ENCODE results near the gene CLCN6. TPM values are rescaled to one million over a fixed set of nuclear protein-coding genes. Genes with fewer than 3 reads are reported as not detected.

CLCN6 gene
- total and polyA plus RNA-seq, 2 of the 8 experiments (the other 6 are each of a cell fraction or from before 2014, with no cell fraction given), result 15.7 to 26.0 TPM

GRCh38 chr1:11872545-11872944 is 66.6 kb downstream of the CLCN6 start:
- no peaks in the 10 kb centered on the region for H3K36me3 ChIP-seq (ENCODE audit: control insufficient read depth in 2 of 4, insufficient read depth in 4 of 4, low read length in 3 of 4)
- H3K23ac ChIP-seq (ENCODE audit: insufficient read length), result no peak overlapping the region
- TF ChIP-seq EGR1 (IDR thresholded peaks at IDR 0.05; ENCODE audit: borderline replicate concordance, low read depth, low read length) (no peak), ATF2 (IDR thresholded peaks at IDR 0.05; ENCODE audit: low read length) (no peak), FOSL1 (IDR thresholded peaks at IDR 0.05; ENCODE audit: insufficient read depth, low read depth, low read length) (no peak), CHD2 (IDR thresholded peaks at IDR 0.05; ENCODE audit: low read length) (no peak), JUND (IDR thresholded peaks at IDR 0.05; ENCODE audit: low read length) (no peak), CBX5 (IDR thresholded peaks at IDR 0.05; ENCODE audit: low read depth, low read length) (no peak), CHD1 (IDR thresholded peaks at IDR 0.05; ENCODE audit: low read depth, low read length) (no peak), MAFK (IDR thresholded peaks at IDR 0.05; ENCODE audit: low read depth, low read length) (no peak), RFX5 (IDR thresholded peaks at IDR 0.05; ENCODE audit: borderline replicate concordance, low read depth, low read length) (no peak), SP4 (IDR thresholded peaks at IDR 0.05; ENCODE audit: low read length) (no peak)
- CTCF ChIA-PET (ENCODE audit: partially characterized antibody), result interaction anchor here (0.7 to 5.6 kb wide), 11 partner anchors 10 to 254 kb away, joined by 3 to 32 read pairs (median 7); partner anchors contain the start of gene NPPA
- no peak for FAIRE-seq
- no peak overlapping the region for H2BK15ac ChIP-seq (ENCODE audit: low read length)
- no peaks in the 10 kb centered on the region for H3K4me1 ChIP-seq (replicated peaks in 1 of 4; ENCODE audit: control insufficient read depth in 3 of 4, insufficient read depth in 4 of 4, low read length in 3 of 4)
- no peak overlapping the region for H3K56ac ChIP-seq (replicated peaks; ENCODE audit: insufficient read length, low read depth, low read length)
- H3K18ac ChIP-seq (ENCODE audit: extremely low read depth, low read length), result no peak overlapping the region
- no peak for DNase-seq (ENCODE audit: low read depth in 1 of 2, low spot score in 2 of 2)
- H3K27me3 ChIP-seq (replicated peaks in 1 of 4; ENCODE audit: control insufficient read depth in 3 of 4, extremely low read depth in 1 of 4, insufficient read depth in 3 of 4, low read length in 3 of 4), result no peaks in the 10 kb centered on the region
- H4K5ac ChIP-seq (ENCODE audit: insufficient read length, low read depth, low read length), result no peak overlapping the region
- H4K8ac ChIP-seq (ENCODE audit: extremely low read depth, insufficient read depth, low read length), result no peak overlapping the region
- H2BK12ac ChIP-seq (ENCODE audit: low read depth, low read length), result no peak overlapping the region
- POLR2A ChIA-PET (ENCODE audit: partially characterized antibody), result interaction anchor here (0.9 to 7.1 kb wide), 2 partner anchors 36 to 94 kb away, joined by 3 to 47 read pairs; no protein-coding TSS in a partner anchor
- H3K9ac ChIP-seq (replicated peaks in 1 of 4; ENCODE audit: extremely low read depth in 1 of 4, low read depth in 3 of 4, low read length in 3 of 4), result no peak overlapping the region
- H3K79me2 ChIP-seq (ENCODE audit: control insufficient read depth in 1 of 2, insufficient read depth in 2 of 2, low read length in 2 of 2), result no peaks in the 10 kb centered on the region
- H2AFZ ChIP-seq (ENCODE audit: low read length), result no peak overlapping the region
- no peak overlapping the region for H2BK5ac ChIP-seq (ENCODE audit: low read depth, low read length)
- H4K91ac ChIP-seq (replicated peaks; ENCODE audit: insufficient read length, low read length), result no peak overlapping the region
- no peak overlapping the region for H3K4me3 ChIP-seq (ENCODE audit: extremely low read depth in 1 of 4, insufficient read depth in 2 of 4, low read depth in 3 of 4, low read length in 4 of 4)
- H3K79me1 ChIP-seq (ENCODE audit: low read depth, low read length), result no peaks in the 10 kb centered on the region
- H3K27ac ChIP-seq (ENCODE audit: low read depth, low read length), result no peak overlapping the region
- 87% methylated on average over 7 of the region's 7 CpGs; no CpG with 5 or more reads in 1 of the 2 experiments for WGBS, 2 experiments (ENCODE audit: extremely low coverage in 1 of 2, insufficient coverage in 1 of 2, insufficient read length in 1 of 2, insufficient replicate concordance in 2 of 2, low coverage in 1 of 2, low lambda C conversion rate in 2 of 2, missing lambda C conversion rate in 1 of 2)
- H2BK20ac ChIP-seq (ENCODE audit: low read length), result no peak overlapping the region
- no peak overlapping the region for H3K4me2 ChIP-seq (ENCODE audit: insufficient read depth in 1 of 2, low read depth in 2 of 2, low read length in 2 of 2)
- H3K4ac ChIP-seq (replicated peaks; ENCODE audit: insufficient read length, low read depth, low read length), result no peak overlapping the region
- H3K9me3 ChIP-seq (ENCODE audit: insufficient read depth in 2 of 2, low read depth in 1 of 2, low read length in 1 of 2), result no peaks in the 10 kb centered on the region
- H3K23me2 ChIP-seq (ENCODE audit: low read depth, low read length), result no peaks in the 10 kb centered on the region; the same call in 1 of the 2 replicates
- H3K14ac ChIP-seq (ENCODE audit: insufficient read length), result no peak overlapping the region
- H4K20me1 ChIP-seq (replicated peaks in 1 of 2; ENCODE audit: control insufficient read depth in 1 of 2, insufficient read depth in 2 of 2, low read length in 2 of 2), result no peaks in the 10 kb centered on the region
- no peak overlapping the region for H2AK5ac ChIP-seq (ENCODE audit: low read depth, low read length)
- H2BK120ac ChIP-seq (replicated peaks; ENCODE audit: low read depth, low read length), result no peak overlapping the region
